ENCODE results near the gene WWC2.

WWC2 gene

DNA sequence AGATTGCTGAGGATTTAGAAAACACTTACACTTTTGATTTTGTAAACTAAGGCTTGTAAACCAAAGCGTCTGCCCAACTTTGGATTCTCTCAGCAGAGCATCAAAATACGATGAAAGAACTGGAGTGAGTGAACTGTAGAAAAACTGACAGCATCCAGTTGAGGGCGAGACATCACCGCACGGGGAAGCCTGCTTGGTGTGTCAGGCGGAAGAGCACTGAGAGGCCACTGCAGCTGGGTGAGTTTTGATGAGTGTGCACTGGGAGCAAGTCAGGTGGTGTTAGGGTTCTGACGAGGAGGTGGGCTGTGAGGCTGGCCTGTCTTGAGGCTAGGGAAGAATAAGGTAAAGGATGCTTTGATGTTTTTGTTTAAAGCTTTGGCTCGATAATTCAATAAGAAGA lies 270.0 kb downstream of the WWC2 start:
- H3K4me3 ChIP-seq (replicated peaks; ENCODE audit: low read depth, low read length) = no peak overlapping the region
- no peak for DNase-seq (ENCODE audit: low read depth)
- TF ChIP-seq CTCF (IDR thresholded peaks at IDR 0.05; ENCODE audit: low read length, missing control alignments) = no peak
